Endothelial cell of umbilical vein (primary cell): ENCODE measurements around the gene SPOPL. TPM values are rescaled to one million over a fixed set of nuclear protein-coding genes. Genes with fewer than 3 reads are reported as not detected.

Experiments
- BruUV-seq: library from RNA; stranded (reverse); fragments of 400-500 nt; replicated peaks from 2 replicates; lab custom pipeline; 2021; lab: Mats Ljungman, UMichigan
- CTCF ChIA-PET: fragments of 300-600, 350-600 bp; sonication (Branson Sonifier 250); formaldehyde crosslinking; loops from one replicate; lab custom pipeline; 2021; ENCODE audit warnings: antibody characterized with exemption, inconsistent platforms; lab: Charles Lee
- POLR2A ChIA-PET: fragments of 300-600, 350-600 bp; sonication (Branson Sonifier 250); formaldehyde crosslinking; loops from one replicate; lab custom pipeline; 2021; ENCODE audit warnings: antibody characterized with exemption, inconsistent platforms; lab: Charles Lee
- DNase-seq: peaks from one replicate; pipeline ENCODE4 v3.0.0-alpha.2; 2011; ENCODE audit warnings: low read depth, low spot score
- FAIRE-seq: peaks from 2 replicates; lab custom pipeline; 2011; peaks lifted over from hg19 to GRCh38; lab: Jason Lieb, UNC
- H2AFZ ChIP-seq: 2 replicates; pipeline ENCODE4 v1.6.0; 2012; ENCODE audit warnings: low read depth, low read length, control low read depth, inconsistent platforms
- H3K27ac ChIP-seq: 2 replicates; pipeline ENCODE4 v1.5.1; 2011; ENCODE audit warnings: low read depth, mild to moderate bottlenecking, control low read depth, low read length, moderate library complexity; ENCODE audit not compliant: insufficient read depth
- H3K27me3 ChIP-seq, 2 experiments: 2 replicates each; pipeline versions ENCODE4 v1.6.0 to v1.6.1; 2011; ENCODE audit warnings: low read length in 2 of 2, mixed read lengths in 1 of 2; ENCODE audit not compliant: control insufficient read depth in 2 of 2, insufficient read depth in 2 of 2
- H3K36me3 ChIP-seq, 2 experiments: 2 replicates in 1 of 2; 3 replicates in 1 of 2; pipeline ENCODE4 v1.5.1; 2011; ENCODE audit warnings: low read length in 2 of 2, mild to moderate bottlenecking in 1 of 2, moderate library complexity in 1 of 2; ENCODE audit not compliant: control insufficient read depth in 2 of 2, insufficient read depth in 2 of 2; ENCODE audit errors: extremely low read depth in 1 of 2
- H3K4me1 ChIP-seq: 3 replicates; pipeline ENCODE4 v1.5.1; 2011; ENCODE audit warnings: mild to moderate bottlenecking, low read length; ENCODE audit not compliant: control insufficient read depth, insufficient read depth; ENCODE audit errors: extremely low read depth
- H3K4me2 ChIP-seq: 2 replicates; pipeline ENCODE4 v1.6.1; 2011; ENCODE audit warnings: low read length, control low read depth, mixed read lengths; ENCODE audit not compliant: insufficient read depth
- H3K4me3 ChIP-seq, 3 experiments: fragments of 200-600 bp in 1 of 3; sonication (generic), shearing (Covaris generic) in 1 of 3; replicated peaks in 1 of 3; 2 replicates each; pipeline ENCODE4 v1.5.1; 2011 to 2016; ENCODE audit warnings: control low read depth in 3 of 3, low read length in 3 of 3, mild to moderate bottlenecking in 2 of 3, inconsistent platforms in 1 of 3, low read depth in 1 of 3, moderate library complexity in 1 of 3; ENCODE audit not compliant: insufficient read depth in 1 of 3
- H3K79me2 ChIP-seq: 2 replicates; pipeline ENCODE4 v1.6.0; 2012; ENCODE audit warnings: low read length, inconsistent platforms; ENCODE audit not compliant: control insufficient read depth, insufficient read depth
- H3K9ac ChIP-seq: replicated peaks from 2 replicates; pipeline ENCODE3; 2011; ENCODE audit warnings: low read length, control low read depth; ENCODE audit not compliant: insufficient read depth; ENCODE audit errors: extremely low read depth
- H3K9me1 ChIP-seq: replicated peaks from 3 replicates; pipeline ENCODE4 v1.6.0; 2011; ENCODE audit warnings: mild to moderate bottlenecking, low read length; ENCODE audit not compliant: control insufficient read depth, insufficient read depth; ENCODE audit errors: extremely low read depth
- H3K9me3 ChIP-seq: replicated peaks from 2 replicates; pipeline ENCODE4 v1.5.1; 2012; ENCODE audit warnings: low read length, inconsistent platforms; ENCODE audit not compliant: control insufficient read depth, insufficient read depth
- H4K20me1 ChIP-seq: replicated peaks from 2 replicates; pipeline ENCODE3; 2011; ENCODE audit warnings: mild to moderate bottlenecking, low read length; ENCODE audit not compliant: control insufficient read depth, insufficient read depth; ENCODE audit errors: extremely low read depth
- CTCF ChIP-seq, 2 donors: IDR thresholded peaks; 1 replicate in 1 of 2; 2 replicates in 1 of 2; pipeline ENCODE4 v1.5.1; 2011; ENCODE audit warnings: low read length in 2 of 2, mild to moderate bottlenecking in 2 of 2, moderate library complexity in 2 of 2, control low read depth in 1 of 2, inconsistent platforms in 1 of 2, low read depth in 1 of 2; ENCODE audit not compliant: insufficient read depth in 1 of 2; ENCODE audit errors: extremely low read depth in 1 of 2
- EZH2 ChIP-seq: IDR thresholded peaks from 2 replicates; pipeline ENCODE4 v1.6.1; 2012; ENCODE audit warnings: borderline replicate concordance, low read depth, mild to moderate bottlenecking, moderate library complexity, low read length, inconsistent platforms; ENCODE audit not compliant: severe bottlenecking
- FOS ChIP-seq: IDR thresholded peaks from 2 replicates; pipeline ENCODE4 v1.6.1; 2011; ENCODE audit warnings: mild to moderate bottlenecking, low read length, moderate library complexity, borderline replicate concordance; ENCODE audit not compliant: insufficient read depth
- GATA2 ChIP-seq: IDR thresholded peaks from 2 replicates; pipeline ENCODE4 v1.7.0; 2011; ENCODE audit warnings: low read depth, mild to moderate bottlenecking, moderate library complexity, mixed read lengths, low read length; ENCODE audit not compliant: insufficient read length, insufficient read depth
- JUN ChIP-seq: IDR thresholded peaks from 2 replicates; pipeline ENCODE4 v1.6.1; 2011; ENCODE audit warnings: borderline replicate concordance, low read depth; ENCODE audit not compliant: insufficient read length, insufficient read depth
- MAX ChIP-seq: IDR thresholded peaks from 2 replicates; pipeline ENCODE4 v1.6.1; 2011; ENCODE audit not compliant: insufficient read depth, insufficient read length
- MYC ChIP-seq: IDR thresholded peaks from one replicate; pipeline ENCODE4 v1.6.1; 2011; ENCODE audit warnings: mild to moderate bottlenecking, low read depth, low read length
- POLR2A ChIP-seq: IDR thresholded peaks from 2 replicates; pipeline ENCODE4 v1.6.1; 2012; ENCODE audit warnings: low read depth, mild to moderate bottlenecking, control low read depth, low read length
- POLR2AphosphoS5 ChIP-seq: IDR thresholded peaks from 2 replicates; pipeline ENCODE4 v1.6.1; 2012; ENCODE audit warnings: low read depth, mild to moderate bottlenecking, control low read depth, low read length, moderate library complexity; ENCODE audit not compliant: insufficient read depth
- dilution Hi-C: fragments of 300-500 bp; cut with MboI; formaldehyde crosslinking; loops from one replicate; pipeline ENCODE4 v1.15.0; 2019; ENCODE audit warnings: low sequenced_read_pairs; ENCODE audit not compliant: extremely low pct_ligation_motif_present
- intact Hi-C: fragments of 100-400 bp; cut with micrococcal nuclease; formaldehyde crosslinking; loops from one replicate; pipeline ENCODE4 v1.10.0; 2022
- polyA plus RNA-seq, 4 experiments: library from polyadenylated mRNA; depleted of rRNA in 3 of 4; stranded (reverse) in 3 of 4; unstranded in 1 of 4; fragments of >200 nt; gene quantifications; 2 replicates each; pipeline versions ENCODE4 v1.2.1 to v1.2.3, GENCODE V29; 2011 to 2012; ENCODE audit warnings: missing spikeins in 1 of 4
- total RNA-seq: library from RNA; stranded (reverse); gene quantifications from 2 replicates; pipeline ENCODE4 v1.2.3, GENCODE V29; 2021

Gene SPOPL
- total and polyA plus RNA-seq, 2 donors (not counting 3 experiments of a cell fraction or from before 2014, with no cell fraction given) = 3.1 to 17.4 TPM

GRCh38 chr2:138452324-138452723 is 49.2 kb upstream of the SPOPL start:
- FAIRE-seq = no peak
- BruUV-seq = no TSS peak

More at GRCh38 chr2:138452324-138452723, 49.2 kb upstream of the SPOPL start:
- TF ChIP-seq GATA2 (no peak), POLR2AphosphoS5 (no peak), EZH2 (no peak), JUN (no peak), MYC (no peak), MAX (no peak), CTCF (IDR thresholded peaks at IDR 0.05; ENCODE audit: extremely low read depth in 1 of 2, insufficient read depth in 1 of 2, low read depth in 1 of 2, low read length in 2 of 2) (no peak), FOS (no peak), POLR2A (no peak)
- Histone ChIP-seq H2AFZ (no peak overlapping the region), H3K4me2 (no peak overlapping the region), H3K4me3 (no peak overlapping the region), H3K9me1 (no peaks in the 10 kb centered on the region), H4K20me1 (no peaks in the 10 kb centered on the region), H3K4me1 (peaks cover 7% of the 10 kb centered on the region), H3K79me2 (no peaks in the 10 kb centered on the region), H3K9me3 (no peaks in the 10 kb centered on the region), H3K36me3 (no peaks in the 10 kb centered on the region), H3K27ac (no peak overlapping the region), H3K9ac (no peak overlapping the region), H3K27me3 (no peaks in the 10 kb centered on the region)
- ChIA-PET POLR2A (no interaction called here), CTCF (no interaction called here)
- intact Hi-C loops = no loop called here
- DNase-seq = no peak
- dilution Hi-C loops = no loop called here
